Rectal smooth muscle tissue (tissue), 1 donor: ENCODE results near the gene EFNA5.
A peak's percentile ranks its signal among the peaks of the same experiment; 100 is the strongest.

ENCODE experiments used
- H3K27ac ChIP-seq: one replicate; pipeline ENCODE4 v1.7.0; 2013; ENCODE audit warnings: low read depth, low read length, inconsistent platforms
- H3K27me3 ChIP-seq: one replicate; pipeline ENCODE4 v1.7.0; 2013; ENCODE audit warnings: low read length; ENCODE audit not compliant: control insufficient read depth, insufficient read depth
- H3K36me3 ChIP-seq: one replicate; pipeline ENCODE4 v1.7.0; 2013; ENCODE audit warnings: low read length; ENCODE audit not compliant: control insufficient read depth, insufficient read depth
- H3K4me1 ChIP-seq: one replicate; pipeline ENCODE4 v1.7.0; 2013; ENCODE audit warnings: low read length; ENCODE audit not compliant: control insufficient read depth, insufficient read depth
- H3K4me3 ChIP-seq: one replicate; pipeline ENCODE4 v1.7.0; 2013; ENCODE audit warnings: low read length
- H3K9ac ChIP-seq: one replicate; pipeline ENCODE4 v1.7.0; 2013; ENCODE audit warnings: low read length

EFNA5 gene

DNA sequence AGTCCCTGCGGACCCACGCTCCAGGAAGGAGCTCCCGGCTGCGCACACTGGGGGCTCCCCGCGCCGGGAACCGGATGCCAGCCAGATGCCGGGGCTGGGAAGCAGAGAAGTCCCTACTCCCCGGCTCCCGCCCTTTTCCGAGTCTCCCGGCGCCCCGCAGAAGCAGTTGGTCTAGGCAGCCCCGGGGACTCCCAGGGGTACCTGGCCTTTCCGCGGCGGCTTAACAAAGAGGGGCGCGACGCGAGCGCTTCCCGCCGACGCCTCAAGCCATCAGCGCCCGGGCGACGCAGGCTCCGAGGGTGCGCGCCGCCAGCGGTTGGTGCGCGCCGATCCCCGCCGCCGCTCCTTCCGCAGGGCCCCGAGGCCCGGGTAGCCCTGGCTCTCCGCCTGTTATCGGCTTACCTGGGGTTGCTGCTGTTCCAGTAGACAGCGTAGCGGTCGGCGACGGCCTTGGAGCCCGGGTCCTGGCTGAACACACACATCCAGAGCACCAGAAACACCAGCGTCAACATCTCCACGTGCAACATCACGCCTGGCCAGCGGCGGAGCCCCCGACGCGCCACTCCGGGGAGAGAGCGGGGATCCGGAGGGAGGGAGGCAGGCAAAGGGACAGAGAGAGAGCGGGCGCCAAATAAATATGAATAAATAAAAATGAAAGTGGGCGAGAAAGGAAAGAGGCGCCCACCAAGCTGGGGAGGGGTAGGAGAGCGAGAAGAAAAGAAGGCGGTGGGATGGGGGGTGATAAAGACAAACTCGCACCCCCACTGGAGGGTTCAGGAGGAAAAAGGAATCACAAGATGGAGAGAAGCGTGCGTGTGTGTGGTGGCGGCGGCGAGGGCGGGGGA, 428 bp downstream of the EFNA5 start:
- no peaks in the 10 kb centered on the region for H3K27me3 ChIP-seq
- no peaks in the 10 kb centered on the region for H3K4me1 ChIP-seq
- no peaks in the 10 kb centered on the region for H3K36me3 ChIP-seq
- no peak overlapping the region for H3K9ac ChIP-seq
- peak overlapping the region; percentile 85 for H3K4me3 ChIP-seq
- peak overlapping the region; percentile 11 for H3K27ac ChIP-seq

DNA sequence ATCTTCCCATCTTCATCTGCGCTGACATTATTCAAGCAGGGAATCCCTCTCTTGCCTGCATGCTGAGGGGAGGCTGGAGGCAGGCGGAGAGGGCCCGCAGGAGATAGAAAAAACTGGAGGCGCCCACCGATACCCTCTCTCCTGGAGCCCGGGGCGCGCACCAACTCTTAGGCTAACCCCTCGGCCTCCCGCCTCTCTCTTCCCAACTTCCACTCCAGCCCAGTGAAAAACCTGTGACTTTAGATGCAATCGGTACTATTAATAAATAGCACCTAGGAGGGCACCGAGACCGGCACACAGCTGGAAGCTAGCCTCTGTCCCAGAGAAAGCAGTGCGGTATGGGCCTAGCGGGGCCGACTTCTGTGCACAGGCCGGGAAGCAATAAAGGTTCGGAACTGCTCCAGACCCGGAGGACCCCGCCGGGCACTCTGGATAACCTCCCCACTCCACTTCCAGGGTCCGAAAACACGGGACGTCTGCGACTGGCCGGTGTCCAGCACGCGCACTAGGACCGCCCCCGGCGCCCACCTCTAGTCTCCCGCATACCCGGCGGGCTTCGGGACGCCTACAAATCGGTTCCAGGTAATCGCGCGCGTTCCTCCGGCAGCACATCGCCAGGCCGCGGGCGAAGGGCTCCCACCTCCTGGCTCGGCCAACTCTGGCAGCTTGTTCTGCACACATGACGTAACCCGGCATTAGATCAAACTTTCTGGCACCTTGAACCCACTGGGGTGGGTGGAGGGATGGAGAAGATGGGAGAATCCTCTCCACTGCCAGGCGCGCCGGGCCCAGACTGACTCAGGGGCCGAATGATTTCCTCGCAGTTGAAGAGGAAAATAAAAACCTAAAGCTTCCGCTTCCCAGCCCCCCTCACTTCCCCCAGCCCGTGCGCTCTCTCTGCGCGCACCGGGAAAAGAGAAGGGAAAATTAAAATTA, 1.4 kb downstream of the EFNA5 start:
- no peaks in the 10 kb centered on the region for H3K27me3 ChIP-seq
- peak overlapping the region; percentile 32 for H3K9ac ChIP-seq
- no peaks in the 10 kb centered on the region for H3K36me3 ChIP-seq
- peak overlapping the region; percentile 52 for H3K27ac ChIP-seq
- H3K4me3 ChIP-seq, result peak overlapping the region; percentile 85
- H3K4me1 ChIP-seq, result no peaks in the 10 kb centered on the region

DNA sequence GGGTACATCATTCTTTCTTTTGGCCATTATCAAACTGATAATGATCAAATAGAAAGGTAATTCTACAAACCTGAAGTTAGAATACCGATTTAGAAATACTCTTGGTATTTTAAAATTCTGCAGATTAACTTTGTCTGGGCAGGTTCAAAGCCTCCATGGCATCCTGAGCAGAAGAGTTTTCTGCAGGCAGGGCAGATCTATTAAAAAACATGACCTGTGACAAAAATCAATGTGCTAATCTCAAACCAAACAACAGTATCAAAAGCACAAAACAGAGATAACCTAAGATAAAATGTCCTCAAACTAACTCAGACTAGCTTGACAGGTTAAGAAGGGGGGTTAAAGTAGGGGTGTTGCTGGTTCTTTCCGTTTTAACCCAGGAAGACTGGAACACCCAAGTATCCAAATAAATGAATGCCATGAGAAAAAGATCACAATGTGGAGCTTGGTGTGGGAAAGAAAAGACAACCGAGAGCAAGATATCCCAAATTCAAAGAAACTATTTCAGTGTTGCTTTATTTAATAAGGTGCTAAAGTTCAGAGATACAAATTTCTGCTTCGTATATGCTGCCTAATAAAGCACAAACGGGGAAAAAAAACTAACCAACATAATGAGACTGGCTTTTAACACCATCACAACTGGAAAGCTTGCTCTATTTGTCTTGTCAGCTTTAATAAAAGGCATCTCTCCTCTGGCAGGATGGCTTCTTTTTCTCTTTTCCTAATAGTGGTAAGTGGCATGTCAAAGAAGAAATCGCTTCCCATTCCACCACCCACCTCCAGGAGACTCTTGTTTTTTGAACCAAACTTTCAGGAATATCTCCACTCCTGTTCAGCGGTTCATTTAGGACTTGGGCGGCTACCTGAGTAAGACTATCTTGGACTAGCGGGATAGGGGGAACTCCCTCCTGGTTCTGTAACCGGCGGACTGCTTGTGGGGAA, 2.3 kb downstream of the EFNA5 start:
- H3K4me1 ChIP-seq, result no peaks in the 10 kb centered on the region

DNA sequence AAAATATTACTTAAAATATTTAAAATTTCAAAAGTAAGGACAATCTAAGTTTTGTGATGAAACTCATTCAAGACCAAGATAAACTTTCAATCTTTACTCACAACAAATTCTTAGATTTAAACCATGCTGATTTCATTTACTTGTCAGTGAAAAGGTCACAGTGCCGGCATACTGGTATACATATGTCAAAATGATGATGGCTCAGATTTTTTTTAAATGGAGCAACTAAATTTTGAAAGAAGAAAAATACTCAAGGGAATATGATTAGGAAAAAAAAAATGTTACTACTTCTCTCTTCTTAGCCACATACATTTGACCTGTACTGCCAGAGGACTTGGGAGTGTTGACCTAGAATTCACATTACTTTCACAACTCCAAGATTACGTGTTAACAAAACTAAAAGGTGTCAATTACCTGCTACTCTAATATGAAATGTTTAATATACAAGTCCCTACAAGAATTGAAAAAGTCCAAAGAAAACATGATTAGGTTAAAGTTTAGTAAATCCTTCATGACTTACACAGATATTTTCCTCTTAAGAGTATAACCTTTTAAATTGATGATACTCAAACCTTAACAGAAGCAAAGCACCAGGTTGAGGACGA, 4.6 kb downstream of the EFNA5 start:
- no peaks in the 10 kb centered on the region for H3K4me1 ChIP-seq
- no peak overlapping the region for H3K27ac ChIP-seq
- H3K4me3 ChIP-seq, result no peak overlapping the region
- H3K9ac ChIP-seq, result no peak overlapping the region
- no peaks in the 10 kb centered on the region for H3K36me3 ChIP-seq
- no peaks in the 10 kb centered on the region for H3K27me3 ChIP-seq

More for the DNA sequence above, 2.3 kb downstream of the EFNA5 start:
- H3K4me3 ChIP-seq, result peak overlapping the region; percentile 85
- no peak overlapping the region for H3K9ac ChIP-seq
- no peaks in the 10 kb centered on the region for H3K36me3 ChIP-seq
- H3K27ac ChIP-seq, result no peak overlapping the region
- no peaks in the 10 kb centered on the region for H3K27me3 ChIP-seq

DNA sequence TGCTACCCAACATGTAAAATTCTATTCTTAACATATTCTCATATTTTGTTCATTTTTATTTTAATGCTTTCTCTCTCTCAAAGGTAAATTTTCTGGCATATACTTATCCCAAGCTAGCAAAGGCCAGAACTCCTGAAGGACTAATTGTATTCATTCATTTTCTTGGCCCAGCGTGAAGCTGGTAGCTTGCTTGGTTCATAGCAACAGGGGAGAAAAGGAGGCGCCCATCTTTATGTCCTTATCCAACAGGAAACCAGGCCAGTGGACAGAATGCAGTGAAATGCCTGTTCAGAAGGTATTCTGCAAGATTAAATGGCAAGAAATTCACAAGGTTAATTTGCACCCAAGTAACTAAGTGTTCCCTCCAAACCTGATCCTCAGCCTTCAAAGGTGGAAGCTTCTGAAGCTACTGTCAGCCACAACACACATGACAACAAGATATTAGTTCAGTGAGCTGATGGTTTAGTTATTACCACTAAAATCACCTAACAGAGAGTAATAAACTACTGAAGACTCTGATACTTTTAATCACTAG, 5.6 kb downstream of the EFNA5 start:
- Histone ChIP-seq H3K27ac (no peak overlapping the region), H3K36me3 (no peaks in the 10 kb centered on the region), H3K4me1 (no peaks in the 10 kb centered on the region), H3K27me3 (no peaks in the 10 kb centered on the region), H3K4me3 (no peak overlapping the region), H3K9ac (no peak overlapping the region)

DNA sequence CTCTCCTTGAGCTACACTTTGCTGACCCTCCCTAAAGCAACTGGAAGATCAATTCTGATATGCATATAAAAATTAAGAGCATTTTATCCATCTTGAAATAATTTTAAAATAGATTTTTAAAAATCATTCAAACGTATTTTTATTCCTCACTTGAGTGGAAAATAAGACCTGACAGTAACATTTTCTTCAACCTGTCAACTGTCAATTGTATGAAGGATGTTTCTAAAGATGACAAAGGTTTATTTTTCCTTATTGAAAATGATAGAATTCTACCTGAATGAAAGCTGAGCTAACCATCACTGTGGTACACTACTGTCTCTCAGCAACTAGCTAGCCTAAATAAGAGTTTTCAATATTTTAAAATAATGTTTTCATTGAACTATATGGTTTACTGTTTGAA, 7.0 kb downstream of the EFNA5 start:
- H3K36me3 ChIP-seq, result no peaks in the 10 kb centered on the region
- no peak overlapping the region for H3K9ac ChIP-seq

DNA sequence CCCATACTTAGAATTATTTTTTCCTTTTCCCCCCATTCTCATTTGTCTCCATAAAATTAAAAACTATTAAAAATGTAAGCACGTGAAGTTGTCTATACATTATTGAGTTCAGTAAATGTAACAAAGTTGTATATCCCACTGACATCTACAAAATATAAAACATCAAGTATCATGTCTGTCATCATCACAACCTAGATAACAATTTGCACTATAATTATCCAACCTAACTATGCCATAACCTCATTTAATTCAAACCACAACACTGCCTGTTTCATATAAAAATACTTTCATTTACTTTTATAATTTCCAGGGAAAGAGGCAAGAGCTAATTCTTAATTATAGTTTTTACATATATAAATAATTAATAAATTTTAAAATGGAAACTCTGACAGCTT, 9.1 kb downstream of the EFNA5 start:
- Histone ChIP-seq H3K36me3 (no peaks in the 10 kb centered on the region), H3K27ac (no peak overlapping the region), H3K4me3 (no peak overlapping the region), H3K4me1 (no peaks in the 10 kb centered on the region), H3K9ac (no peak overlapping the region), H3K27me3 (no peaks in the 10 kb centered on the region)

More for the DNA sequence above, 7.0 kb downstream of the EFNA5 start:
- Histone ChIP-seq H3K4me3 (no peak overlapping the region), H3K27ac (no peak overlapping the region), H3K27me3 (no peaks in the 10 kb centered on the region), H3K4me1 (no peaks in the 10 kb centered on the region)

DNA sequence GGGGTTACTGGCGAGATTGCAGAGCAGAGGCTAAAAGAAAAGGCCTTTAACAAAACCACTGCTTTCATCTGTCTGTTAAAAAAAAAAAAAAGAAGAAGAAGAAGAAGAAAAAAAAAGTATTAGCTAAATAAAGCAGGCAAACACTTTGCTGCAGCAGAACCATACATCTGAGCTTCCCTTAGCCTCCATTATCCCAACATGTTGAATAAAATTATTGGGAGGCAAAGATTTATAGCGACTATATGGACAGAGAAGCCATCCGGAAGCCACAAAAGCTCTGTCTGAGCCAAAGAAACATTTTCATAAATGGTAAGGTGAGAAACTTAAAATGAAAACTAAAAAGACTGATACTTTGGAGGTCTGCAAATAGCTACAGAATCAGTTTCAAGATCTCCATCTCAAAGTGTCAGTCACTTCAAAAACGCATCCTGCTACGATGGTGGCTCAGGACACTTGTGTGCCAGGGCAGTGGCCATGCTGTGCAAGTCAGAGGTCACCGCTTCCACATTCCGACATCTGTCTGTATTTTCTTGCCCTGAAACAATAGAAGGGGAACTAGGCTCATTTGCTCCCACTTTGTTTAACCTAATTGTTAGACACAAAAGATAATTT, 9.6 kb downstream of the EFNA5 start:
- H3K4me1 ChIP-seq, result no peaks in the 10 kb centered on the region
- H3K27ac ChIP-seq, result no peak overlapping the region
- H3K9ac ChIP-seq, result no peak overlapping the region
- no peaks in the 10 kb centered on the region for H3K36me3 ChIP-seq
- H3K27me3 ChIP-seq, result no peaks in the 10 kb centered on the region
- no peak overlapping the region for H3K4me3 ChIP-seq

DNA sequence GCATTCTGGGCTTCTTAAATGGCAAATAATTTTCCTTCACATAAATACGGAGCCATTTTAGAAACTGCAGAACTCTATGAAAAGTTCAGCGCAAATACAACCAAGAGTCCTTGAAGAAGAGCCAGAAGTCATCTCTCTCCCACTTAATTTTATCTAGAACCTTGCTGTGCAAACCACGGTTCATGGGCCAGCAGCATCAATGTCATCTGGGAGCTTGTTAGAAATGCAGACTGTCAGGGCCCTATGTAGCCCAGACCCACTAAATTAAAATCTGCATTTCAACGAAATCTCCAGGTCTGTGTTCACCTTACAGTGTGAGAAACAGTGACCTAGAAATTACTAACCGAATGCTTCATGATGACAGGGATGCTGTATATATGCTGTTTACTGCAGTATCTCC, 12.2 kb downstream of the EFNA5 start:
- no peak overlapping the region for H3K27ac ChIP-seq
- no peak overlapping the region for H3K4me3 ChIP-seq
- no peaks in the 10 kb centered on the region for H3K27me3 ChIP-seq
- no peak overlapping the region for H3K9ac ChIP-seq
- no peaks in the 10 kb centered on the region for H3K4me1 ChIP-seq
- H3K36me3 ChIP-seq, result no peaks in the 10 kb centered on the region

DNA sequence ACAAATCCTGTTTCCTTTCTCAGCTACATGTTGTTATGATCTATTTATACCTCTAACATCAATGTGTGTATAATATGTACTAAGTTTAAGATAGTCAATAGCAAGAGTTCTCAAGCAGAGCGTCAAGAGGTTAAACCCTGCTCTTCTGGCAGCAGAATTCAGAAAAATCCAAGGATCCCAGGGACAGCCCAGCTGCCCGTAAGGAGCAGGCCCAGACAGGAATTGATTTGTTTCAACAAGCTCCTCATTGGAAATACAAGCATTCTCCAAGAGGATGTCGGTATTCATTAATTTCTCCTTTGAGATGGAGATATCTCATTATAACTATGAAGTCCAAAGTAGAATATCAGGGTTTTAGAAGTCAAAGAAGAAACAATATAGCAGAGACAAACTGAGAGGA, 14.9 kb downstream of the EFNA5 start:
- no peak overlapping the region for H3K9ac ChIP-seq
- no peaks in the 10 kb centered on the region for H3K36me3 ChIP-seq
- no peak overlapping the region for H3K4me3 ChIP-seq
- no peaks in the 10 kb centered on the region for H3K27me3 ChIP-seq
- H3K4me1 ChIP-seq, result no peaks in the 10 kb centered on the region
- H3K27ac ChIP-seq, result no peak overlapping the region

DNA sequence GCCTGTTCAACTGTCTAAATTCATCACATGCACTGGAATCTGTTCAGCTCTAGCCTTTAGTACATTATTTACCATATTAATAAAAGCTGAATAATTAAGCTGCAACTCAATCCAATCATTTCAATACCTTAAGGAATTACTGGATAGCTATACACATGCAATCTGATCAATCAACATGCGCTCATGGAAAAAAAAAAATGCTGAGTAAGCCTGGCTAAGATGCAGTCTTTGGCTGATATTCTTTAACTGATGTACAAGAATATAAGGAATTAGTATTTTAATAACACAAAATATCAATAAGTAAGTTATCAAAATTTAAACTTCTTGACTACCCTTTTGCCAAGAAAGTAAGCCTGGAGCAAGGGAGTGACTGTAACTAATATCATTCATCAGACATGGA, 15.9 kb downstream of the EFNA5 start:
- Histone ChIP-seq H3K4me3 (no peak overlapping the region), H3K9ac (no peak overlapping the region), H3K4me1 (no peaks in the 10 kb centered on the region), H3K27me3 (no peaks in the 10 kb centered on the region), H3K36me3 (no peaks in the 10 kb centered on the region), H3K27ac (no peak overlapping the region)
